ENCODE results near the gene CD6. TPM values are rescaled to one million over a fixed set of nuclear protein-coding genes. Genes with fewer than 3 reads are reported as not detected.

CD6 gene
- total and polyA plus RNA-seq, 2 of the 8 experiments (the other 6 are each of a cell fraction or from before 2014, with no cell fraction given), result 0.03 TPM; not detected in 1

DNA sequence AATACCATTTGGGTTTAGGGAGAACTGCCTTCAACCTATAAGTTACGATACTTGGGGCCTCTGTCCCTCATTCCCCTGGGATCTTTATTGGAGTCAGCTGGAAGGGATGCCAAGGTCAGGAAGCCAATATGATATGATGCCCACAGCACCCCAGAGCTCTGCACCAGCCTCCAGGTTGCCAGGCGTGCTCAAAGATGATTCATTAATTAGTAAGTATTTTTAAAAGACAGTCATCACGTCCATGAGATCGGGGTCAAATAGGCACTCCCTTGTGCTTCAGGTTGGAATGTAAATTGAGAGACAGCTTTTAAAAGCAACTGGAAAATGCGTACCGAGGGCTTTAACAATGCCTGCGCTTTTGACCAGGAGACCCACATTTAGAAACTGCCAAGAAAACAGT is 73.8 kb downstream of the CD6 start (continued):
- TF ChIP-seq, protein P1, sequence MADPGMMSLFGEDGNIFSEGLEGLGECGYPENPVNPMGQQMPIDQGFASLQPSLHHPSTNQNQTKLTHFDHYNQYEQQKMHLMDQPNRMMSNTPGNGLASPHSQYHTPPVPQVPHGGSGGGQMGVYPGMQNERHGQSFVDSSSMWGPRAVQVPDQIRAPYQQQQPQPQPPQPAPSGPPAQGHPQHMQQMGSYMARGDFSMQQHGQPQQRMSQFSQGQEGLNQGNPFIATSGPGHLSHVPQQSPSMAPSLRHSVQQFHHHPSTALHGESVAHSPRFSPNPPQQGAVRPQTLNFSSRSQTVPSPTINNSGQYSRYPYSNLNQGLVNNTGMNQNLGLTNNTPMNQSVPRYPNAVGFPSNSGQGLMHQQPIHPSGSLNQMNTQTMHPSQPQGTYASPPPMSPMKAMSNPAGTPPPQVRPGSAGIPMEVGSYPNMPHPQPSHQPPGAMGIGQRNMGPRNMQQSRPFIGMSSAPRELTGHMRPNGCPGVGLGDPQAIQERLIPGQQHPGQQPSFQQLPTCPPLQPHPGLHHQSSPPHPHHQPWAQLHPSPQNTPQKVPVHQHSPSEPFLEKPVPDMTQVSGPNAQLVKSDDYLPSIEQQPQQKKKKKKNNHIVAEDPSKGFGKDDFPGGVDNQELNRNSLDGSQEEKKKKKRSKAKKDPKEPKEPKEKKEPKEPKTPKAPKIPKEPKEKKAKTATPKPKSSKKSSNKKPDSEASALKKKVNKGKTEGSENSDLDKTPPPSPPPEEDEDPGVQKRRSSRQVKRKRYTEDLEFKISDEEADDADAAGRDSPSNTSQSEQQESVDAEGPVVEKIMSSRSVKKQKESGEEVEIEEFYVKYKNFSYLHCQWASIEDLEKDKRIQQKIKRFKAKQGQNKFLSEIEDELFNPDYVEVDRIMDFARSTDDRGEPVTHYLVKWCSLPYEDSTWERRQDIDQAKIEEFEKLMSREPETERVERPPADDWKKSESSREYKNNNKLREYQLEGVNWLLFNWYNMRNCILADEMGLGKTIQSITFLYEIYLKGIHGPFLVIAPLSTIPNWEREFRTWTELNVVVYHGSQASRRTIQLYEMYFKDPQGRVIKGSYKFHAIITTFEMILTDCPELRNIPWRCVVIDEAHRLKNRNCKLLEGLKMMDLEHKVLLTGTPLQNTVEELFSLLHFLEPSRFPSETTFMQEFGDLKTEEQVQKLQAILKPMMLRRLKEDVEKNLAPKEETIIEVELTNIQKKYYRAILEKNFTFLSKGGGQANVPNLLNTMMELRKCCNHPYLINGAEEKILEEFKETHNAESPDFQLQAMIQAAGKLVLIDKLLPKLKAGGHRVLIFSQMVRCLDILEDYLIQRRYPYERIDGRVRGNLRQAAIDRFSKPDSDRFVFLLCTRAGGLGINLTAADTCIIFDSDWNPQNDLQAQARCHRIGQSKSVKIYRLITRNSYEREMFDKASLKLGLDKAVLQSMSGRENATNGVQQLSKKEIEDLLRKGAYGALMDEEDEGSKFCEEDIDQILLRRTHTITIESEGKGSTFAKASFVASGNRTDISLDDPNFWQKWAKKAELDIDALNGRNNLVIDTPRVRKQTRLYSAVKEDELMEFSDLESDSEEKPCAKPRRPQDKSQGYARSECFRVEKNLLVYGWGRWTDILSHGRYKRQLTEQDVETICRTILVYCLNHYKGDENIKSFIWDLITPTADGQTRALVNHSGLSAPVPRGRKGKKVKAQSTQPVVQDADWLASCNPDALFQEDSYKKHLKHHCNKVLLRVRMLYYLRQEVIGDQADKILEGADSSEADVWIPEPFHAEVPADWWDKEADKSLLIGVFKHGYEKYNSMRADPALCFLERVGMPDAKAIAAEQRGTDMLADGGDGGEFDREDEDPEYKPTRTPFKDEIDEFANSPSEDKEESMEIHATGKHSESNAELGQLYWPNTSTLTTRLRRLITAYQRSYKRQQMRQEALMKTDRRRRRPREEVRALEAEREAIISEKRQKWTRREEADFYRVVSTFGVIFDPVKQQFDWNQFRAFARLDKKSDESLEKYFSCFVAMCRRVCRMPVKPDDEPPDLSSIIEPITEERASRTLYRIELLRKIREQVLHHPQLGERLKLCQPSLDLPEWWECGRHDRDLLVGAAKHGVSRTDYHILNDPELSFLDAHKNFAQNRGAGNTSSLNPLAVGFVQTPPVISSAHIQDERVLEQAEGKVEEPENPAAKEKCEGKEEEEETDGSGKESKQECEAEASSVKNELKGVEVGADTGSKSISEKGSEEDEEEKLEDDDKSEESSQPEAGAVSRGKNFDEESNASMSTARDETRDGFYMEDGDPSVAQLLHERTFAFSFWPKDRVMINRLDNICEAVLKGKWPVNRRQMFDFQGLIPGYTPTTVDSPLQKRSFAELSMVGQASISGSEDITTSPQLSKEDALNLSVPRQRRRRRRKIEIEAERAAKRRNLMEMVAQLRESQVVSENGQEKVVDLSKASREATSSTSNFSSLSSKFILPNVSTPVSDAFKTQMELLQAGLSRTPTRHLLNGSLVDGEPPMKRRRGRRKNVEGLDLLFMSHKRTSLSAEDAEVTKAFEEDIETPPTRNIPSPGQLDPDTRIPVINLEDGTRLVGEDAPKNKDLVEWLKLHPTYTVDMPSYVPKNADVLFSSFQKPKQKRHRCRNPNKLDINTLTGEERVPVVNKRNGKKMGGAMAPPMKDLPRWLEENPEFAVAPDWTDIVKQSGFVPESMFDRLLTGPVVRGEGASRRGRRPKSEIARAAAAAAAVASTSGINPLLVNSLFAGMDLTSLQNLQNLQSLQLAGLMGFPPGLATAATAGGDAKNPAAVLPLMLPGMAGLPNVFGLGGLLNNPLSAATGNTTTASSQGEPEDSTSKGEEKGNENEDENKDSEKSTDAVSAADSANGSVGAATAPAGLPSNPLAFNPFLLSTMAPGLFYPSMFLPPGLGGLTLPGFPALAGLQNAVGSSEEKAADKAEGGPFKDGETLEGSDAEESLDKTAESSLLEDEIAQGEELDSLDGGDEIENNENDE (IDR thresholded peaks at IDR 0.05; ENCODE audit: insufficient replicate concordance, low read length), result no peak
- no peak for TF ChIP-seq NANOG (IDR thresholded peaks at IDR 0.05; ENCODE audit: insufficient read depth, low read depth, low read length, poor library complexity, severe bottlenecking)
- no peak for TF ChIP-seq NRF1 (IDR thresholded peaks at IDR 0.05; ENCODE audit: low read depth, low read length)

Measured in H1 (cell line).